ENCODE data around the gene TMEM45A. TPM values are rescaled to one million over a fixed set of nuclear protein-coding genes. Genes with fewer than 3 reads are reported as not detected.

TMEM45A gene
- total RNA-seq: 28.0 and 33.6 TPM in 2 replicates

GRCh38 chr3:100492059-100493006, at the start of gene TMEM45A:
TSS of gene TMEM45A (plus strand) at chr3:100492619. CDS start at chr3:100555212, 62,593 bp downstream.

GRCh38 chr3:100609305-100609704, 116.9 kb downstream of the TMEM45A start, which contains the start of gene ADGRG7:
TSS of gene ADGRG7 (plus strand) at chr3:100609601. CDS start at chr3:100609857, 256 bp downstream.

Other genes with a start within 250 kb of the TMEM45A start
- 56.0 and 66.6 TPM in 2 replicates for gene TBC1D23, start 231.6 kb upstream of the TMEM45A start, total RNA-seq
- gene NIT2, start 157.9 kb upstream of the TMEM45A start, total RNA-seq: 10.9 and 22.9 TPM in 2 replicates
- gene TOMM70, start 91.5 kb upstream of the TMEM45A start, total RNA-seq: 47.1 and 70.2 TPM in 2 replicates
- 3.0 and 4.2 TPM in 2 replicates for gene LNP1, start 91.1 kb upstream of the TMEM45A start, total RNA-seq
- not detected in 2 replicates for gene ADGRG7, start 117.0 kb downstream of the TMEM45A start, total RNA-seq
- 129 and 146 TPM in 2 replicates for gene TFG, start 216.9 kb downstream of the TMEM45A start, total RNA-seq